Activated CD4-positive, CD25-positive, alpha-beta regulatory T cell treated with anti-CD3 and anti-CD28 coated beads, Interleukin-2, amount 50 U/mL, for 24 hours (primary cell): Measurements from ENCODE around the gene SP6.

Experiments
- ATAC-seq, 2 donors: fragments of 150-1000 bp; cut with Tn5 transposase; one replicate each; pipeline ENCODE4 v1.10.0; 2021; ENCODE audit warnings: mild to moderate bottlenecking in 1 of 2, moderate library complexity in 1 of 2

The SP6 gene

GRCh38 chr17:47879028-47879585 lies 28.1 kb upstream of the SP6 start:
- ATAC-seq = peak in 1 of 2 donors; percentile 36

GRCh38 chr17:47878203-47879027 lies 27.5 kb upstream of the SP6 start:
- no peak for ATAC-seq

GRCh38 chr17:47877368-47878034 lies 26.5 kb upstream of the SP6 start:
- no peak for ATAC-seq

GRCh38 chr17:47875011-47875985 lies 24.3 kb upstream of the SP6 start:
- ATAC-seq = no peak

GRCh38 chr17:47873200-47874090 lies 22.5 kb upstream of the SP6 start:
- ATAC-seq = no peak

- no peak for ATAC-seq
These were observed 21.7 kb upstream of the SP6 start for GRCh38 chr17:47872651-47873161.

GRCh38 chr17:47872019-47872650 lies 21.2 kb upstream of the SP6 start:
- no peak for ATAC-seq

- no peak for ATAC-seq
These were observed 20.1 kb upstream of the SP6 start for GRCh38 chr17:47871048-47871447.

- no peak for ATAC-seq
These were observed 19.1 kb upstream of the SP6 start for GRCh38 chr17:47870056-47870455.

GRCh38 chr17:47869114-47869513 lies 18.2 kb upstream of the SP6 start:
- no peak for ATAC-seq

- ATAC-seq = no peak
These were observed 17.0 kb upstream of the SP6 start for GRCh38 chr17:47867813-47868533.

GRCh38 chr17:47866941-47867340 lies 16.0 kb upstream of the SP6 start:
- ATAC-seq = no peak

GRCh38 chr17:47864791-47865216 lies 13.8 kb upstream of the SP6 start:
- ATAC-seq = peak; percentile 44 to 59

GRCh38 chr17:47862621-47863440 lies 11.9 kb upstream of the SP6 start:
- peak; percentile 31 to 52 for ATAC-seq

GRCh38 chr17:47860386-47860785 lies 9.4 kb upstream of the SP6 start:
- ATAC-seq = no peak

- ATAC-seq = no peak
These were observed 6.8 kb upstream of the SP6 start for GRCh38 chr17:47857551-47858455.

- no peak for ATAC-seq
These were observed 5.9 kb upstream of the SP6 start for GRCh38 chr17:47856830-47857229.

- ATAC-seq = no peak
These were observed 4.8 kb upstream of the SP6 start for GRCh38 chr17:47855737-47856136.
